K562 (cell line): Measurements from ENCODE around the gene HDAC3. TPM values are rescaled to one million over a fixed set of nuclear protein-coding genes. Genes with fewer than 3 reads are reported as not detected.
A peak's percentile ranks its signal among the peaks of the same experiment; 100 is the strongest.

ENCODE experiments used
- HDAC8 ChIP-seq: fragments of 450-650 bp; IDR thresholded peaks from 2 replicates; pipeline ENCODE4 v1.6.1; 2016; ENCODE audit warnings: mild to moderate bottlenecking, missing genetic modification characterization, moderate library complexity, missing compliant biosample characterization
- IRF2 ChIP-seq: sonication (generic); formaldehyde crosslinking; IDR thresholded peaks from 2 replicates; pipeline ENCODE4 v1.8.1; 2022; ENCODE audit warnings: mild to moderate bottlenecking, missing genetic modification reagents
- NEUROD1 ChIP-seq: fragments of 150-350 bp; IDR thresholded peaks from 2 replicates; pipeline ENCODE4 v1.6.1; 2014; ENCODE audit warnings: borderline replicate concordance, low read length, low read depth; ENCODE audit not compliant: partially characterized antibody
- POLR2G ChIP-seq: fragments of 200-400 bp; formaldehyde crosslinking; IDR thresholded peaks from 2 replicates; pipeline ENCODE4 v1.6.1; 2017; ENCODE audit warnings: low read depth, mild to moderate bottlenecking, antibody characterized with exemption, low read length, moderate library complexity
- RUNX1 ChIP-seq: sonication (generic); IDR thresholded peaks from 2 replicates; pipeline ENCODE4 v1.6.1; 2016; ENCODE audit warnings: antibody characterized with exemption, low read depth
- SAFB ChIP-seq: fragments of 200-400 bp; formaldehyde crosslinking; IDR thresholded peaks from 2 replicates; pipeline ENCODE4 v1.6.1; 2017; ENCODE audit warnings: low read depth, low read length, borderline replicate concordance
- ZFP30 ChIP-seq: fragments of 250-450 bp; sonication (Bioruptor Pico); IDR thresholded peaks from 2 replicates; pipeline ENCODE4 v1.8.0; 2022; ENCODE audit warnings: moderate library complexity, mild to moderate bottlenecking, inconsistent platforms, borderline replicate concordance
- ZNF778 ChIP-seq: fragments of 450-650 bp; formaldehyde crosslinking; IDR thresholded peaks from 2 replicates; pipeline ENCODE4 v1.4.0; 2020; ENCODE audit warnings: mild to moderate bottlenecking, moderate library complexity
- polyA plus RNA-seq, 8 experiments: library from polyadenylated mRNA; depleted of rRNA in 4 of 8; stranded (reverse) in 5 of 8; unstranded in 3 of 8; fragments of >200 nt; fragmentation: Nextera tagmentation in 2 of 8; fragmentation: Illumina TruSeq in 1 of 8; extraction: Ambion mirVana in 2 of 8; extraction: Trizol in 1 of 8; gene quantifications; 2 replicates each; pipeline versions ENCODE4 v1.2.1 to v1.2.3, GENCODE V29; 2011 to 2014; ENCODE audit warnings: inconsistent platforms in 1 of 8, missing spikeins in 1 of 8
- total RNA-seq, 7 experiments: library from RNA; depleted of rRNA in 6 of 7; stranded (reverse); fragments of >200 nt in 6 of 7; fragmentation: Illumina TruSeq in 2 of 7; extraction: Trizol in 2 of 7; gene quantifications; 2 replicates each; pipeline versions ENCODE4 v1.2.1 to v1.2.3, GENCODE V29; 2011 to 2021; ENCODE audit warnings: low replicate concordance in 1 of 7
- TF ChIP-seq, protein P1 (sequence below): fragments of 250-450 bp; sonication (Bioruptor Pico); IDR thresholded peaks from 2 replicates; pipeline ENCODE4 v1.5.0; 2020; ENCODE audit warnings: mild to moderate bottlenecking, borderline replicate concordance
- TF ChIP-seq, protein P2 (sequence below), 3 experiments: fragments of 200-800 bp in 1 of 3; fragments of 250-450 bp in 1 of 3; fragments of 450-650 bp in 1 of 3; sonication (Bioruptor Pico) in 1 of 3; sonication (Bioruptor generic) in 1 of 3; formaldehyde crosslinking in 1 of 3; IDR thresholded peaks; 2 replicates each; pipeline versions ENCODE4 v1.6.1 to v1.8.0; 2016 to 2022; ENCODE audit warnings: mild to moderate bottlenecking in 2 of 3, missing genetic modification characterization in 2 of 3, missing compliant biosample characterization in 1 of 3, moderate library complexity in 1 of 3
- TF ChIP-seq, protein P3 (sequence below), 2 experiments: fragments of 450-650 bp; IDR thresholded peaks; 2 replicates each; pipeline ENCODE4 v1.6.1; 2016; ENCODE audit warnings: mild to moderate bottlenecking in 2 of 2, borderline replicate concordance in 1 of 2, low read depth in 1 of 2, moderate library complexity in 1 of 2

HDAC3 gene
- total and polyA plus RNA-seq, 9 of the 15 experiments (the other 6 are each of a cell fraction or from before 2014, with no cell fraction given) = 89.7 to 191 (median 119) TPM

DNA sequence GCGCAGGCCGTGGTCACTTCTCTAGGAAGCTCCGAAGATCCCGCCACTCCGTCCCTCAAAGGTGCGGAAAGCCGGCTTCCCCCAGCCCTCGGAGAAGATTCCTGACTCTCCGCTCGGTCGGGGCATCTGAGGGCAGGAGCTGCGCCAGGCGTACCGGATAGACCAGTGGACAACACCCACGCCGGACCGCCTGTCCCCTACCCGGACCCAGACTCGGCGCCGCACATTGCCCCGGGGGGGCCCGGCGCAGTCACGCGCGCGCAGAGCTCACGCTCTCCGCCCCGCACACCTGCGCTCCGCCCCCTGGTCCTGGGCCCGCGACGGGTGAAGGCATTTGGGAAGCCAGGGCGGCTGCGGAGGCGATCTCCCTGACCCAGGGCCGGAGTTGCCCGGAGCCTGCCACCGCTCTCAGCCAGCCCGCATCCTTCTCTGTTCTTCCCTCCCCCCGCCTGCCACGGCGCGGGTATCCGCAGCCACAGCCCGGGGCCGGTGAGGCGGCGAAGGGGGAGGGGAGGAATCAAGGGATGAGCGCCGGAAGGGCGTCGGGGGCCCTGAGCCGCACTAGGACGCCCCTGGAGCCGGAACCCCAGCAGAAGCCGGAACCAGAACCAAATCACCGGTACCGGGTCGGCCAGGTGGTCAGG lies 596 bp upstream of the HDAC3 start (continued):
- TF ChIP-seq, protein P1, sequence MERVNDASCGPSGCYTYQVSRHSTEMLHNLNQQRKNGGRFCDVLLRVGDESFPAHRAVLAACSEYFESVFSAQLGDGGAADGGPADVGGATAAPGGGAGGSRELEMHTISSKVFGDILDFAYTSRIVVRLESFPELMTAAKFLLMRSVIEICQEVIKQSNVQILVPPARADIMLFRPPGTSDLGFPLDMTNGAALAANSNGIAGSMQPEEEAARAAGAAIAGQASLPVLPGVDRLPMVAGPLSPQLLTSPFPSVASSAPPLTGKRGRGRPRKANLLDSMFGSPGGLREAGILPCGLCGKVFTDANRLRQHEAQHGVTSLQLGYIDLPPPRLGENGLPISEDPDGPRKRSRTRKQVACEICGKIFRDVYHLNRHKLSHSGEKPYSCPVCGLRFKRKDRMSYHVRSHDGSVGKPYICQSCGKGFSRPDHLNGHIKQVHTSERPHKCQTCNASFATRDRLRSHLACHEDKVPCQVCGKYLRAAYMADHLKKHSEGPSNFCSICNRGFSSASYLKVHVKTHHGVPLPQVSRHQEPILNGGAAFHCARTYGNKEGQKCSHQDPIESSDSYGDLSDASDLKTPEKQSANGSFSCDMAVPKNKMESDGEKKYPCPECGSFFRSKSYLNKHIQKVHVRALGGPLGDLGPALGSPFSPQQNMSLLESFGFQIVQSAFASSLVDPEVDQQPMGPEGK (CRISPR knock-in tag) = no peak
- TF ChIP-seq, protein P2, sequence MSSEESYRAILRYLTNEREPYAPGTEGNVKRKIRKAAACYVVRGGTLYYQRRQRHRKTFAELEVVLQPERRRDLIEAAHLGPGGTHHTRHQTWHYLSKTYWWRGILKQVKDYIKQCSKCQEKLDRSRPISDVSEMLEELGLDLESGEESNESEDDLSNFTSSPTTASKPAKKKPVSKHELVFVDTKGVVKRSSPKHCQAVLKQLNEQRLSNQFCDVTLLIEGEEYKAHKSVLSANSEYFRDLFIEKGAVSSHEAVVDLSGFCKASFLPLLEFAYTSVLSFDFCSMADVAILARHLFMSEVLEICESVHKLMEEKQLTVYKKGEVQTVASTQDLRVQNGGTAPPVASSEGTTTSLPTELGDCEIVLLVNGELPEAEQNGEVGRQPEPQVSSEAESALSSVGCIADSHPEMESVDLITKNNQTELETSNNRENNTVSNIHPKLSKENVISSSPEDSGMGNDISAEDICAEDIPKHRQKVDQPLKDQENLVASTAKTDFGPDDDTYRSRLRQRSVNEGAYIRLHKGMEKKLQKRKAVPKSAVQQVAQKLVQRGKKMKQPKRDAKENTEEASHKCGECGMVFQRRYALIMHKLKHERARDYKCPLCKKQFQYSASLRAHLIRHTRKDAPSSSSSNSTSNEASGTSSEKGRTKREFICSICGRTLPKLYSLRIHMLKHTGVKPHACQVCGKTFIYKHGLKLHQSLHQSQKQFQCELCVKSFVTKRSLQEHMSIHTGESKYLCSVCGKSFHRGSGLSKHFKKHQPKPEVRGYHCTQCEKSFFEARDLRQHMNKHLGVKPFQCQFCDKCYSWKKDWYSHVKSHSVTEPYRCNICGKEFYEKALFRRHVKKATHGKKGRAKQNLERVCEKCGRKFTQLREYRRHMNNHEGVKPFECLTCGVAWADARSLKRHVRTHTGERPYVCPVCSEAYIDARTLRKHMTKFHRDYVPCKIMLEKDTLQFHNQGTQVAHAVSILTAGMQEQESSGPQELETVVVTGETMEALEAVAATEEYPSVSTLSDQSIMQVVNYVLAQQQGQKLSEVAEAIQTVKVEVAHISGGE (CRISPR knock-in tag; IDR thresholded peaks at IDR 0.05) = no peak; a peak in 2 of 6 replicates
- TF ChIP-seq HDAC8 = no peak
- no peak for TF ChIP-seq IRF2 (CRISPR knock-in tag)
- TF ChIP-seq NEUROD1 = no peak
- TF ChIP-seq POLR2G = peak; percentile 19
- TF ChIP-seq, protein P3, sequence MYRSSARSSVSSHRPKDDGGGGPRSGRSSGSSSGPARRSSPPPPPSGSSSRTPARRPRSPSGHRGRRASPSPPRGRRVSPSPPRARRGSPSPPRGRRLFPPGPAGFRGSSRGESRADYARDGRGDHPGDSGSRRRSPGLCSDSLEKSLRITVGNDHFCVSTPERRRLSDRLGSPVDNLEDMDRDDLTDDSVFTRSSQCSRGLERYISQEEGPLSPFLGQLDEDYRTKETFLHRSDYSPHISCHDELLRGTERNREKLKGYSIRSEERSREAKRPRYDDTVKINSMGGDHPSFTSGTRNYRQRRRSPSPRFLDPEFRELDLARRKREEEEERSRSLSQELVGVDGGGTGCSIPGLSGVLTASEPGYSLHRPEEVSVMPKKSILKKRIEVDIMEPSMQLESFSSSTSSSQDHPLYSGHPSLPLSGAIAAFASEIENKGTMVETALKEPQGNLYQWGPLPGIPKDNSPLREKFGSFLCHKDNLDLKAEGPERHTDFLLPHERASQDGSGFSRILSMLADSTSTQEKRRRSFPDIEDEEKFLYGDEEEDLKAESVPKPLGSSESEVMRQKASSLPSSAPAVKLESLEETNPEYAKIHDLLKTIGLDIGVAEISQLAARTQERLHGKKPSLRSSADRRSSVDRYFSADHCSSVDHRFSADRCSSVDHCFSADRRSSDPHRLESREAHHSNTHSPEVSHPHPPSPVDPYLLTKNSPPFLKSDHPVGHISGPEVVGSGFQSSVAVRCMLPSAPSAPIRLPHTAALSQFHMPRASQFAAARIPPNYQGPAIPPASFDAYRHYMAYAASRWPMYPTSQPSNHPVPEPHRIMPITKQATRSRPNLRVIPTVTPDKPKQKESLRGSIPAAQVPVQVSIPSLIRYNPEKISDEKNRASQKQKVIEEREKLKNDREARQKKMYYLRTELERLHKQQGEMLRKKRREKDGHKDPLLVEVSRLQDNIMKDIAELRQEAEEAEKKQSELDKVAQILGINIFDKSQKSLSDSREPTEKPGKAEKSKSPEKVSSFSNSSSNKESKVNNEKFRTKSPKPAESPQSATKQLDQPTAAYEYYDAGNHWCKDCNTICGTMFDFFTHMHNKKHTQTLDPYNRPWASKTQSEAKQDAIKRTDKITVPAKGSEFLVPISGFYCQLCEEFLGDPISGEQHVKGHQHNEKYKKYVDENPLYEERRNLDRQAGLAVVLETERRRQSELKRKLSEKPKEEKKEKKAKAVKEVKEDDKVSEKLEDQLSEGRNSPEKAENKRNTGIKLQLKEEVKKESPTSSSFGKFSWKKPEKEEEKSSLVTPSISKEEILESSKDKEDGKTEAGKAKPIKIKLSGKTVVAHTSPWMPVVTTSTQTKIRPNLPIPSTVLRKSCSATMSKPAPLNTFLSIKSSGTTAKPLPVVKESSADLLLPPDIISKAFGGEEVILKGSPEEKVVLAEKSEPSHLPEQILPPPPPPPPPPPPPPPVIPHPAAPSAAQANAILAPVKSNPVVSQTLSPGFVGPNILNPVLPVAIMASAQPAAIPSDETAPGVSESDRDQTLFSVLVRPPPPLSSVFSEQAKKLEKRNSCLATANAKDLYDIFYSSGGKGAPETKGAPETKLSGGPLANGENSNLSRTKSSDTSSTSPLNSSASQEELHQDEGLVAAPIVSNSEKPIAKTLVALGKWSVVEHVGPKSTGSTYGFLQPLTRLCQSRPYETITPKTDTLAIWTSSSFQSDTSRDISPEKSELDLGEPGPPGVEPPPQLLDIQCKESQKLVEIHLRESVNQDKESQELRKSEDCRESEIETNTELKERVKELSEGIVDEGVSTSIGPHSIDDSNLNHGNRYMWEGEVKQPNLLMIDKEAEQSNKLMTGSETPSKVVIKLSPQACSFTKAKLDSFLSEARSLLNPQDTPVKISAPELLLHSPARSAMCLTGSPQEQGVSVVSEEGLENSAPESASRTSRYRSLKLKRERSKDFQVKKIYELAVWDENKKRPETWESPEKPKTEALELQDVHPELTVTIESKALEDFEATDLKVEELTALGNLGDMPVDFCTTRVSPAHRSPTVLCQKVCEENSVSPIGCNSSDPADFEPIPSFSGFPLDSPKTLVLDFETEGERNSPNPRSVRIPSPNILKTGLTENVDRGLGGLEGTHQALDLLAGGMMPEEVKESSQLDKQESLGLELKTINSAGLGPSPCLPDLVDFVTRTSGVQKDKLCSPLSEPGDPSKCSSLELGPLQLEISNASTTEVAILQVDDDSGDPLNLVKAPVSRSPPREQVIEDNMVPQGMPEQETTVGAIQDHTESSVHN (IDR thresholded peaks at IDR 0.05; ENCODE audit: borderline replicate concordance in 1 of 2, low read depth in 1 of 2) = no peak
- no peak for TF ChIP-seq SAFB
- no peak for TF ChIP-seq RUNX1
- TF ChIP-seq ZFP30 (CRISPR knock-in tag) = no peak
- TF ChIP-seq ZNF778 (CRISPR knock-in tag) = no peak
